Measurements from ENCODE around the gene WDR33.

WDR33 gene

GRCh38 chr2:127688405-127688804 lies 122.6 kb downstream of the WDR33 start:
- no peak for DNase-seq

- no peak for DNase-seq
Measured at GRCh38 chr2:127685410-127686080, 125.4 kb downstream of the WDR33 start.

- DNase-seq: no peak
Measured at GRCh38 chr2:127683757-127684156, 127.2 kb downstream of the WDR33 start.

GRCh38 chr2:127683056-127683455 lies 127.9 kb downstream of the WDR33 start:
- no peak for DNase-seq

GRCh38 chr2:127681976-127682857 lies 128.8 kb downstream of the WDR33 start:
- DNase-seq: no peak

GRCh38 chr2:127681288-127681804 lies 129.6 kb downstream of the WDR33 start:
- DNase-seq: no peak

GRCh38 chr2:127680706-127681287 lies 130.2 kb downstream of the WDR33 start:
- no peak for DNase-seq

GRCh38 chr2:127679680-127680361 lies 131.2 kb downstream of the WDR33 start:
- no peak for DNase-seq

GRCh38 chr2:127678991-127679390 lies 132.0 kb downstream of the WDR33 start:
- no peak for DNase-seq

- no peak for DNase-seq
Measured at GRCh38 chr2:127678531-127678930, 132.4 kb downstream of the WDR33 start.

GRCh38 chr2:127676906-127677305 lies 134.1 kb downstream of the WDR33 start:
- no peak for DNase-seq

- no peak for DNase-seq
Measured at GRCh38 chr2:127675331-127676261, 135.4 kb downstream of the WDR33 start, which contains the start of gene LIMS2. LIMS2 (minus strand) TSS chr2:127675530; CDS start chr2:127675024, 506 bp downstream.

GRCh38 chr2:127674241-127675209 lies 136.4 kb downstream of the WDR33 start:
- DNase-seq: peak; percentile 22

GRCh38 chr2:127673291-127674069 lies 137.5 kb downstream of the WDR33 start:
- no peak for DNase-seq

- no peak for DNase-seq
Measured at GRCh38 chr2:127672341-127673224, 138.4 kb downstream of the WDR33 start.

- DNase-seq: no peak
Measured at GRCh38 chr2:127671557-127672302, 139.2 kb downstream of the WDR33 start.

GRCh38 chr2:127670957-127671290 lies 140.0 kb downstream of the WDR33 start:
- DNase-seq: no peak
